ENCODE measurements around the gene LGALSL.

LGALSL gene

DNA sequence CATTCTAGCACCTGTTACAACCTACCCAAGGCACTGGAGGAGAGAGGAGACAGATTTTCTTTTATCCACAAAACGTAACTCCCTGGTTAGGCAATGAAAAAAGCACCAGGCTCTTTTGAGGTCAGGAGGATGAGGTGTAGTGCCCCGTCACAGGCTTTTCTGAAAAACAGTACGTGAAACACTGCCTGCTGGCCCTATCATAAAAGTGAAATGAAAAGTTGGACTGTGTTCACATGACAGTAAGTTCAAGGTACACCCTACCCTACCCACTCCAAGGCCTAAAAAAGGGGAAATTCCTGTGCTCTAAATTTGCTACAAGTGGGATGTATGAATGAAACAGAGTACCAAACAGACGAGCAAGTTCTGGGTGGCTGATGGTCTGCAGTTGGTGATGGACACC is 17.6 kb downstream of the LGALSL start:
- DNase-seq (ENCODE audit: low read depth in 2 of 2) = no peak

DNA sequence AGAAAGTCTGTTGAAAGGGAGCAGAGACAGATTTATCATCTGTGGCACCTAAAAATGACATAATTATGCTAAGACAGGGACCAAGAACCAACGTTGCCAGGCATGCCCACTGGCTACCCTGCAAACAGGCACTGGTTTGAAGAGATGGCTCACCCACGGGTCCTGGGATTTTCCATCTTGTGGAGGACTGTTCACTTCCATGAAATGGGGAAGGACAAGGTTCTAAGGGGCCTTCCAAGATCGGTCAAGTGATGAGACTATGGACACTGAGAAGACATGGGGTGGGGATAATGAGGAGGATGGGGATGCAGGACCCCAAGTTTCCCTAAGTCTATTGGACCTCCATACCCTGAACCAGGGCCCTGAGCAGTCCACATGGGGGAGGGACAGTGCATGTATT is 18.9 kb downstream of the LGALSL start:
- no peak for DNase-seq (ENCODE audit: low read depth in 2 of 2)

DNA sequence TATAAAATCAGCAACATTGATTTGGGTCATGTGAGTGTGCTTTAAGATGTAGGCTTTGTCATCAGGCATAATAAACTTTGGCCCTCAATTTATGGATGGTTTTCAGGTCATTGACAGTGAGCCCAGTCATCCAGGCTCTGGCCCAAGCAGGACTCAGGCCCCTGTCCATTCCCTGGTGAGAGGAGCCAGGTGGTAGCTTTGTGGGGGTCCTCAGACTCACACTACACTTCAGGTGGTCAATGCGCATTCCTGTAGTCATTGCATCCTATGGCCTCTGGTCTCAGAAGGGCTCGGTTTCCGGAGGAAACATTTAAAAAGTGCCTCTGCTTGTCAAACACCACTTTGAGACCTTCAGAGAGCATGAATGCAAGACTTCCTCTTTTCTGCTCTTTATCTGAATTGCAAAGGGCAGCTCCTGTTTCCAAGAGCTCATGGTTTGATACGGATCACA is 20.2 kb downstream of the LGALSL start:
- DNase-seq (ENCODE audit: low read depth in 2 of 2) = no peak

DNA sequence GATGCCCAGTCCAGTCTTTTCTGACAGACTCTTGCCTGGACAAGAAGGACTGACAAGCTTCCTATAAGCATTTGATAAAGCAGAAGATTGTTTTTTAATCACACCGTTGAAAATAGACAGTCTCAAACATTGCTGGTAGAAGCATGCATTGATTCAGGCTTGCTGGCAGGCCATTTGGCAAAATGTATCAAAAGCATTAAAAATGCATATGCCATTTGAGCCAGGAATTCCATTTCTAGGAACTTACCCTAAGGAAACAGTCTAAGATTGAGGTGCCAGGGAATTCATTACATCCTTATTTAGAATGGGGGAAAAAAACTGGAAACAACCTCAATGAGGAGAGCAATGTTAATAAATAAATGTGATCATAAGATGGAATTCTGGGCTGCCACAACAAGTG is 20.7 kb downstream of the LGALSL start:
- DNase-seq (ENCODE audit: low read depth in 2 of 2) = no peak

DNA sequence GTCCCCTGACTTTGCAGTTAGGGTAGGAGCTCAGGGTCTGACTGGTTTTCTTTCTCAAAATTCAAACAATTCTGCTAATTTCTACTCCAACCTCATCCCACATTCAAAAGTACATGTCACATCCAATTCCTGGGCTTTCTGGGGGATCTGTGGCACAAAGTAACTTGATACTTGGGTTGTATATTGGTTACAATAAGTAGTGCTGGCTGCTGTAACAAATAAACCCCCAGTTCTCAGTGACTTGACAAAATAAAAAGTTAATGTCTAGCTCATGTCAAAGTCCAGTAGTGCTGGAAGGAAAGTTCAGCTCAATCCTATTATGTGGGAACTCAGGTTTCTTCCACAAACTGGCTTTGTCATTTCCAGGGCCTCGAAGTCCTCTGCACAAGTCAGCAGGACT is 23.1 kb downstream of the LGALSL start:
- DNase-seq (ENCODE audit: low read depth in 2 of 2) = no peak

DNA sequence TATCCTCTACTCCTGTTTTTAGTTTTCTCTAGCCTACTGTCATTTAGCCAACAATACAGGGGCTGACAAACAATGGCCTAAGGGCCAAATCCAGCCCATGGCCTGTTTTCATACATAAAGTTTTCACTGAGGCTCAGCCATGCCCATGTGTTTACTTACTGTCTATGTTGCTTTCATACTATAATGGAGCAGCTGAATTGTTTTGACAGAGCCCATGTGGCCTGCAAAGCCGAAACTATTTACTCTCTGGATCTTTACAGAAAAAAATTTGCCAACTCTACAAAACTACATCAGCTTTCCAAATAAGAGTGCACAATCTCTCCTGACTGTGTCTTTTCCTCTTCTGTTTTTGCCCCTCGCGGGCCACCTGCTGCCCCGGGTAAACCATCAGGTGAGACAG is 24.0 kb downstream of the LGALSL start:
- no peak for DNase-seq (ENCODE audit: low read depth in 2 of 2)

DNA sequence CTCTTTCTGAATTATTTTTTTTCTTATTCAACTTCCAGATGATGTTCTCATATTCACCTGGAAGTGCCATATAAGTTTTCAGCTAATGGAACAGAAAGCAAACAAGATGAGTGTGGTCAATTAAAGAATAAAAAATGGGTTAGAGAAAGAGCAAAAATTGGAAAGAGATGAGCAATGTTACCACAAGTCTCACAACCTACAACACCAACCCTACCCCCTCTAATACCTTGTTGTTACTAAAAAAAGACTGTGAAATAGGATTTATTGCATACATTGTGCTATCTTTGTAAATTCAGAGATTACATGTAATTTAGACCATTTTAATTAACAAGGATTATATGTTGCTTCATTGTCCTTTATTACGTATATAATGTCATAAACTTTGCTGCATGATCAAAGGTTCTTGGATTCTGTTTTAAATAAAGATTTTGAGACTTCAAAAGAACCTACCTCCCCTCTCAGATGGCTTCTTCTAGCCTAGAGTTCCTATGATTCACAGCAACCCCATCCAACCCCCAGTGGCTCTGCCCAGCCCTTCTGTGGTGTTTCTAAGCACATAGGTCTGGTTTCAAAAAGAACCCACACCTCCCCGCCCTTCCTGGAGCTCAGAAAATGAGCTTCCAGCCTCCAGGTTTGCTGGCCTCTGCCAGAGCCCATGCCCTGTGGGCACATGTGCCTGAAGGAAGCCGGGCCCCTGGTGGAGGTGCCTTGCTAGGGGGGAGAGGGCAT is 24.7 kb downstream of the LGALSL start:
- DNase-seq (ENCODE audit: low read depth in 2 of 2) = no peak

DNA sequence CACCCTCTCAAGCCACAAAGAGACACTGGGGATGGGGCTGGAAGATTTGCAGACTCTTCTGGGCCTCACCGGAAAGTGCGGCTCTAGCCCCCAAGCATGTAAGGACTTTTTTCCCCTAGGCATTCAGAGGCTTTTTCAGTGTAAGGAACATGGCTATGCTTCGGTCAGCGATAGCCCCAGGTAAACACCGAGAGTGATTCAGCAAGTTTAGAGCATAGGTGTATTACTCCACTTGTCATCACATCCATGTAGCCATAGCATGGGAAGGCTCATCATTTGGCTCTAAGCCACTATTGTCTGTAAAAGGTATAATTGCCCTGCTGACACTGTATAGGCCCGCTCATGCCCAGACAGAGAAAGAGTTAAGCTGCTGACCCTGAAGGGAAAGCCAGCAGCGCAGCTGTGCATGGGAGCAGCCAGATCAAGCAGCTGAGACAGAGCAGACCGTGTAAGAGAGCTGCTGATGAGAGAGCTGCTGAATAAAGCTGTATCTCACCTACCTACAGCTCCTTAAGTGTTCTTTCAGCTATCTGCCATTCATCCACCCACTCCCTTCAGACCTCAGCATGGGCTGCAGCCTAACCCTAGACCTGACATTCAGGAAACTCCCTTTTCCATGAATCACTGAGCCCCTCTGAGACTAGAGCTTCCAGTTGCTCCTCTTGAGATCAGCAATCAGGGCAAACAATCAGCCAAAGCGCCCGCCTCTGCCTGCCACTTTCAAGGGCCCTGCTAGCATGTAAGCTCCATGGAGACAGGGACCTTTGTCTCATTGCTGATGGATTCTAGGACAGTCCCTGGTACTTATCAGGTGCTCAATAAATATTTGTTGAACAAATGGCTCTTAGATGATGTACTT is 25.5 kb downstream of the LGALSL start:
- DNase-seq (ENCODE audit: low read depth in 2 of 2) = no peak

DNA sequence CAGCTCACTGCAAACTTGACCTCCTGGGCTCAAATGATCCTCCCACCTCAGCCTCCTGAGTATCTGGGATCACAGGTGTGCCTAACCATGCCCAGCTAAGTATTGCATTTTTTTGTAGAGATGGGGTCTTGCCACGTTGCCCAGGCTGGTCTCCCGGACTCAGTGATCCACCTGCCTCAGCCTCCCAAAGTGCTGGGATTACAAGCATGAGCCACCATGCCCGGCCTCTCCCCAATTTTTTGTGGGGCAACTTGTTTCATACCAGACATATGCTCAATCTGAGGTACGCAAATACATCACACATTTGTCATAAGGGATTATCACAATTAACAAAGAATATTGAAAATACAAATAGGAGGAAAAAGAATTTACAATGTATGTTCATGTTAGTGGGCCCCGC is 27.7 kb downstream of the LGALSL start:
- DNase-seq (ENCODE audit: low read depth in 2 of 2) = no peak

DNA sequence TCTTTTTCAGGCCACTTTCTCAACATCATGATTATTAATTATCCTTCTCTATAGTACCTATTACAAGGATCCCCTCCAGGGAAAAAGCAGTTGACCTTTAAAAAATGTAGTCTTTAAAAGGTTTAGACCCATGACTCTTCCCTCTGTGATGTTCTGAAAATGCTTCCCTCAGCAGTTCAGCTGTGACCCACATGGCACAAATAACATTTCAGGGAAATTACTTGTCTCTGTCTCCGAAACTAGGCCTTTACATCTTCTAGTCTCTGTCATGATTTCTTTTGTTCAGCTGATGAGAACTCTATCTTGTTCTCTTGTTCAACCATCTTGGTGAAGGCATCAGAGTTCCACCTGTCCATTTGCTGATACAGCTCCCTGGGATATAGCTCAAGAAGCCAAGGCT is 28.3 kb downstream of the LGALSL start:
- DNase-seq (ENCODE audit: low read depth in 2 of 2) = no peak

DNA sequence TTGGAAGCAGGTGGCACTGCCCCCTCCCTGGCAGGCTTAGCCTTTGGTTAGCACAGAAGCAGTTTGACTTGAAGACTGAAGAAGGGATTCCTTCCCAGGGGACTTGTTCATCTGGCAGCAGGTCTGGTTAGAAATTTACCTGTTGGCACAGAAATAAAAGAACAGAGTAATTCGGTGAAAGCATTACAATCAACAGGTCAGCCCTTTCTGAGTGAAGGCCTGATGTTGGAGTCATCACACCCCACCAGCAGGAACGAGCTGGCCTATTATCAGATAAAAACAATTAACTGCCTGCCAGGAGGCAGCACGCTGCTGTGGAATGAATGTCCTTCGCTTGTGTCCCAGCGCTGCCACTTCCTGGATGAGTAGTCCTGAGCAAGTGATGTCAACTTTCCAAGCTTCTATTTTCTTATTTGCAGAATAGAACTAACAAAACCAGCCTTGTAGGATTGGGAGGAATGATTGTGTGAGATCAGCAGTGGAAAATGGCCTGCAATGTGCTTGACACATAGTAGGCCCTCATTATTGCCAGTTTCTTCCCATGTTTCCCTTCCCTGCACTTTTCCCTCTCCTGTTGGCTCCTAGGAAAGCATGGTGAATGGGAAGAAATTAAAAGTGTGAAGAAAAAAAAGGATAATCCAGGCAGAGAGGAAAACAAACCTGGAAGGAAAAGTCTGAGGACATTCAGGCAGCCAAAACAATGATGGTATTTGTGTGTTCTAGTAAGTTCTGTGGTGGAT is 29.0 kb downstream of the LGALSL start:
- DNase-seq (ENCODE audit: low read depth in 2 of 2) = no peak

DNA sequence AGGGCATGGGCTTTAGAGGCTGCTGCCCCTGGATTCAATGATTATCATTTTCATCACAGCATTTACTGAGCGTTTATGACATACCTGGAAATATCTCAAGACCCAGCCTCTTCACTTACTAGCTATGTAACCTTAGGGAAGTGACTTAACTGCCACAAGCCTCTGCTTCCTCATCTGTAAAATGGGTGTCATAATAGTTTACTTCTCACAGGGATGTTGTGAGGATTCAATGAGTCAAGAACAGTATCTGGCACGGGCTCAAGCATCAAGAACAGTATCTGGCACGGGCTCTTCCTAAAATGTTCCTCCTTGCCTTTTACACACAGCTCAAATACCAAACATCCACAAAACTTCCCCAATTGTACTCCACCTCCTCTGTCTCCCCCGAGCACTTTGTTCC is 31.4 kb downstream of the LGALSL start:
- no peak for DNase-seq (ENCODE audit: low read depth in 2 of 2)

DNA sequence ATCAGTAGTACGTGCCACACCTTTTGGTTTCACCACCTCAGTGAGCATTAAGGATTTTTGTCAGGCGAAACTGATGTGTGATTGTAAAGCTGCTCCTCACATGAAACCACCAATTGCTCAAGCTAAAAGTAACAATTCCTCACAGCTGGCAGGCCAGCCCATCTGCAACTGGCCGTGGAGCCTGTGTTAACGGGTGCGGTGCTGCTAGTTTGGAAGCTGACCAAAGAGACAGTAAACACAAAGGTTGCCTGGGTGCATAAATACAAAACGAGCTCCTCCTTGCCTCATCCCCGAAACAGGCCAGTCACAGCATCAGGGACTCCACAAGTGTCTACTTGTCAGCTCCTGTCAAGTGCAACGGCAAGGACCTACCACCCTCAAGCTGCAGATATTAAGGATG is 32.0 kb downstream of the LGALSL start:
- DNase-seq (ENCODE audit: low read depth in 2 of 2) = no peak

DNA sequence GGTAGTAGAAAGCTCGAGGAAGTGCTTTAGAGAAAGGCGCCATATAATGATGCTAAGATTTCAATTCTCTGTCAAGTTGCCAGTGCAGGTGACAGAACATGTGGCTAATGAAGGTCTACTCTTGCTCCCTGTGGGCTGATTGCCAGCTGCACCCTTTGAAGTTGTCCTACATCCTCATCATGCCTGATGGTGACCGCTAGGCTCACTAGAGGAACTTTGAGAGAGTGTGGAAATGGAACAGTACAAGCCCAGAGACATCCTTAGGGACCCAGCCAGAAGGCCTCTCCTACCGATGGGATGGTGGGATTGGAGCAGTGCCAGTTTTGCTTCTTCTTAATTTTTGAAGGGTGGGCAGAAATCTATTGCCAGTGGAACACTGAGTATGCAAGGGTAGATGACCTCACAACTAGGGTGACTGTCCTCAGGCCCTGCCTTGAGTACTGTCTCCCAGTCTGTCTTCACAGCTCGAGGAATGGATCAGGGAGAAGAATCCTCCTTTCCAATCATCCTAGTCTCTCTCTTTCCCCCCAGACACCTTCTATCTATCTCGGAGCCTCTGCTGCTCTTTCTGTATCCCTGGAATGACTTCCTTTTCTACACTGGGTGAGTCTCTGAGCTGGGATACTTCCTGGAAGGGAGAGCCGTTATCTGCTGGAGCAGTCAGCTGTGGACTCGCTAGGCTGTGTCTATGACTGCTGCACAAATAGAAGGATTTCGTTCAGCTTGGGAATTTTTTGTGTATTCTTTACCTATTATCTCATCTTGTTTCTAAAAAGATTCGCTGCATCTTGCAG is 33.5 kb downstream of the LGALSL start:
- no peak for DNase-seq (ENCODE audit: low read depth in 2 of 2)

DNA sequence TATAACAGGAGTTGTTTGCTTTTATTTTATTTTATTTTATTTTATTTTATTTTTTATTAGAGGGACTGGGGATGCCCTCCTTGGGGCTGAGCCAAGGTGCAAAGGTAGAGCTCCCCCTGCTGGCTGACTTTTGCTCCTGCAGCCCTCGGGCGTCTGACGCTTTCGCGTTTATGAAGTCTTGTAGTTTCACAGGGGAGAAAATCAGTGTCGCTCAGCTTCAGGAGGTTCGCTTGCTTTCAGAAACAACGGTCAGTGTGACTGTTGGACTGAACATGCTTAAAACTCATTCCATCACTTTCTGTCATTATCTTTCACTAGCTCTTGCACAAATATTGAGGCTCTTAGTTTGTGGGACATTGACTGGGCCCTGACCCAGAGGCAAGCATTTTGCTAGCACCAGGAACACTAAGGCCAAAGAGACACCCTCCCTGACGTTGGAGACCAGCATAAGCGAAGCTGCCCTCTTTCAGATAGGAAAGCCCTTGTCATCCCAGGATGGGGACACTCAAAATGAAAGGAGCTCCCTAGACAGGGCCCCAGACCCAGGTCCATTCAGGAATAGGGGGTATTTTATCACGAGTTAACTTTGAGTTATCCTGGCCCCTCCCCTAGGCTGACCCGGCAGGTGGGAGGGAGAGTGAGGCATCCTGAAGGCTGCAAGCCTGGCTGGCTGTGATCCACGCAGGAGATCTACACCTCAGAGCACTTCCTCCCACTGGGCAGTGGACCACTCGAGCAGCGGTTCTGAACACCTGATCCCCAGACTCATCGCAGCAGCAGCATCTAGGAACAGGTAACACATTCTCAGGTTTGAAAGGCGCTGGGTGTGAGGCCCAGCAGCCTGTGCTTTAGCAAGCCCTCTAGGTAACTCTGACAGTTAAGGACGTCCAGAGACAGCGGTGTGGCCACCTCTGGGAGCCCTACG is 34.4 kb downstream of the LGALSL start:
- DNase-seq (ENCODE audit: low read depth in 2 of 2) = peak; percentile 75 to 87

DNA sequence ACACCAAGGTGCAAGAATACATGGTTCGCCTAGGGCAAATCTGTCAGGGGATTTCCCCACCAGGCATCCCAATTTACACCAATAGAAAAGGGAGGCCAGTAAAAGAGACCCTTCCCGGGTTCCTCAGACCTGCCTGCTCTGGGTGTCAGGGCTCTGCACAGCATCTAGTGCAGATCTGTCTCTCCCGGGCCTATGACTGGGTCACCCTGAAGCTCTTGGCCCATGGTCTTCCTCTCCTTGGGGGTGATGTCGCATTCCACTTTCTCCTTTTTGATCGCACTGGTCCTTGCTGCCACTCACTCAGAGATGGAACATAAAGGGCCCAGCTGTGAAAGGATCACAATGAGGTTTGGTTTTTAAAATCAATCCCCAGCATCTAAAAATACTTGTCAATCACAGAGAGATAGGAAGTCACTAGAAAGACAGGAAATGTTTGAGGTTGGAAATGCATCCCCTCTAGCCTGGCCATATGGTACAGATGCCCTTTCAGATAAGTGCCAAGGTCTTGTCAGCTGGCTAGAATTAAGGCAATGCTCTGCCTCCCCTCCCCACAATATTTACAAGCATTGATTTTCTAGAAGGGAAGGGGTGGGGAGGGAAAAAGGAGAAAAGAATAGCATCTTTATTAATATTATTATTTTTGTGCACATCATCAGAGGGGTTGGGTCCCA is 35.3 kb downstream of the LGALSL start:
- no peak for DNase-seq (ENCODE audit: low read depth in 2 of 2)

DNA sequence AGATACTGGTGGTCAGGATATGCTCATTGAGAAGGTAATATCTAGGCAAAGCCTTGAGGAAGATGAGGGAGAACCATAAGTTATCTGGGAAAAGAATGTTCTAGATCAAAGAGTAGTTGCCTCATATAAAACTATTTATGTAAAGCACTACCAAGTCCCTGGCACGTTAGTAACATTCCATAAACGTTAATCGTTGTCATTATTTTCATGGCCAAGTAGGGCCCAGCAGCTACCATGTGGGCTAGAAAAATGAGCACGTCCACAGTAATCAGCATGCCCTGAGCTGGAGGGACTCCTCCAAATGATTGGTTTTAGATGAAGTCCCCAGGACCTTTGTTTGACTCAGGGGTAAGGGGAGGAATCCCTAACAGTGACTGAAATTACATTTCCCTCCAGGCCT is 37.5 kb downstream of the LGALSL start:
- no peak for DNase-seq (ENCODE audit: low read depth in 2 of 2)

DNA sequence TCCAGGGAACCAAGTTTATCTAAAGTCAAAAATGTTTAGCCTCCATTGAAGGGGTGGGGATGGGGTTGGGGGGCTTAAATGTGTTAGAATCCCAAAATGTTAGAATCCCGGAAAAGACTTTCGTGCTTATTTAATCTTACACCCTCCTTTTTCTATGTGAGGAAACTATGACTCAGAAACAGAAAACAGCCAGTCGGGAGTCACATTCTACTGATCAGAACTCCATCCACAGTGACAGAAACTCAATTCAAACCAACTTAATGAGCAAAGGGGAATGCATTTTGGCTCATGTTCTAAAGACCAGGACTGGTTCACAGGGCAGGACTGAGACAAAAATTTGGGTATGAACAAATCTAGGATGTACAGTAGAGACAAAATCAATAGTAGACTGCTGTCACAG is 38.3 kb downstream of the LGALSL start:
- DNase-seq (ENCODE audit: low read depth in 2 of 2) = no peak

DNA sequence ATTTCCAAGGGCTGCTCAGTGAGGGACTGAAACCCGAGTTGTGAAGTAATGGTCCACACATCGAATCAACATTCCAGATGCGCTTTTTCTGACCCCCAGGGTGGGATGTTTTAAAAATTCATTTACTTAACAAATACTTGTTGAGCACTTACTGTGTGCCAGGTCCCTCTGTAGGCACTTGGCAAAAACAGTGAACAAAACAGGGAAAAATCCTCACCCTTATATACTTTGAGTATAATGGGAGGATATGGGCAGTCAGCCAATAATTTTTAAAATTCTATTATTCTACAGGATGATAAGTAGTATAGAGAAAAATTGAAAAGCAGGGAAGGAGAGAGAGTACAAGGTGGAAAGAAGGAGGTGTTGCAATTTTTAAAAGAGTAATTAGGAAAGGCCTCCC is 38.9 kb downstream of the LGALSL start:
- no peak for DNase-seq (ENCODE audit: low read depth in 2 of 2)

DNA sequence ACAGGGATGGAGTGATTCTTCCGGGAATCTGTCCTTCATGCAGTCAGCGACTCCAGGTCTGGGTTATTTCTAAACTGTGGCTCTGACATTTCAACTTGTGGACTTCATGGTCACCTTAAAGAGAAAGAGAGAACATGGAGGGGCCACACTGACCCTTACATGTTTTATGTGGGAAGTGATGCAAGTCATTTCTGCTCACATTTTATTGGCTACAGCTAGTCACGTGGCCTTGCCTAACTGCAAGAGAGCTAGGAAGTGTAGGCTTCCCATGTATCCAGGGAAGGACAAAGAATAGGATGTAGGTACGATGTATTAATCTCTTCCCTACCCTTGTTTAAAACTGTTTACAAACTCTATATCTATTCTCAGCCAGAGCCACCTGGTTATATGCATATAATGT is 39.8 kb downstream of the LGALSL start:
- no peak for DNase-seq (ENCODE audit: low read depth in 2 of 2)

All from stimulated activated CD4-positive, alpha-beta T cell treated with anti-CD3 and anti-CD28 coated beads, Interleukin-1b, Interleukin-23, amount 100 ng/mL, for 4 hours (primary cell).